Measurements from ENCODE around the gene WASHC4.
"Not testable (repeated sequence)": the region's sequence is repeated elsewhere in the genome, so short reads cannot be mapped to it uniquely, and the experiment has no call there.

WASHC4 gene

DNA sequence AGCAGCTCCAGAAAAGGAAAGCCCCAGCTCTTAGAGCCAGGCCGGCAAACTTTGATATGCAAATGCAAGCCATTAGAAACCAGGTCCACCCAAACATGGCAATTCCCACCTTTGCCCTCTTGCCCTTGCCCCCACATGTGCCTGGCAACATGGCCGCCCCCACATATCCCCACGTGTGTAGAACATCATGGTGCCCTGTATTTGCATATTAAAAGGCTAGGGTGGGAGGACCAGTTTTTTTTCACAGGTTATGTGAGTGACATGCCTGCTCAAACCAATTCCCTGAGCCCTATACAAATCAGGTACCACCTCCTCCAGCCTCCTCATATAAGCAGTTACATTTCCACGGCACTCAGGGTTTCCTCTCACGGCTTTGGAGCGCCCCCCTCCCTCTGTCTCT is 17.2 kb upstream of the WASHC4 start:
- no peak for DNase-seq

DNA sequence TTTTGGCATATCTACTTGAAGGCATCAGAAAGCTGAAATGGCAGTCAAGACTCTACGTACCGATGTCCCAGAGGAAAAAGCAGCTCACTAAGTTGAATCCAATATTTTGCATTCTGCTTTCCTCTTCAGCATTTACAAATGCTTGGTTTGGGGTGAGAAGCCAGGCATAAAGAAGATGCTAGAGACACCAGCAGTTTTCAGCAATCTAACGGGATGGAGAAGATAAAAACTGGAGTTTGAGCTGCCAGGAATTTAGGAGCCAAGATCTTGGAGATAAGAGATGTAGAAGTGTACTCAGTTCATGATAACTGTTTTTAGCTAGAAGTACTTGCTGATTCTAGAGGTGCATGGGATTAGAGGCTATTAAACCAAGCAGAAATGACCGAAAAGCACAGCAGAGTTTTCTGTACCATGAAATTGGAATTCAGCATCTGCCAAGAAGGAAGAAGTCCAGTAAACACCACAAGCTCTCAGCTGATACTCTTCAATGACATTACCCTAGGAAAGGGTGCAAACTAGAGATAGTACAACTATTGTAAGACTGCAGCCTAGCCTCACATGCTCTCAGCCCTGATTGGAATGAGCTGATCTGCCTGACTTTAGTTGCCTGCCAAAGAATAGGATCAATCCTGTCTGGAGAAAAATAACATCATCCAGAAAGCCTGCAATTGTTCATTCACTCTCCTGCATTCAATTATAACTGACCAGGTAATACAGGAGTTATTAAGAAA is 15.9 kb upstream of the WASHC4 start:
- no peak for DNase-seq

DNA sequence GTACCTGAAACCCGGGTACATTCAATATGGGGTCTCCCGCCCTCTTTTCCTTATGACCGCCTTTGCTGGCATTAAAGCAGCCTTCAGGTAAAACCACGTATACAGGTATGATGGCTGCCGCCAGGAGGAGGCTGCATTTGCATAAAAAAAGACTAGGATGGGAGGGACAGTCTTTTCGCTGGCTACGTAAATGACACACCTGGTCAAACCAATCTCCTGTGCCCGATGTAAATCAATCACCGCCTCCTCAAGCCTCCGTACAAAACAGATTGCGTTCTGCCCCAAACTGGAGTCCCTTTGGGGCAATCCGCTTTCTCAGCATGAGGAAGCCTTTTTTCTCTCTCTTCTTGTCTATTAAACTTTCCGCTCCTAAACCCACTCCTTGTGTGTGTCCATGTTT is 15.2 kb upstream of the WASHC4 start:
- no peak for DNase-seq

DNA sequence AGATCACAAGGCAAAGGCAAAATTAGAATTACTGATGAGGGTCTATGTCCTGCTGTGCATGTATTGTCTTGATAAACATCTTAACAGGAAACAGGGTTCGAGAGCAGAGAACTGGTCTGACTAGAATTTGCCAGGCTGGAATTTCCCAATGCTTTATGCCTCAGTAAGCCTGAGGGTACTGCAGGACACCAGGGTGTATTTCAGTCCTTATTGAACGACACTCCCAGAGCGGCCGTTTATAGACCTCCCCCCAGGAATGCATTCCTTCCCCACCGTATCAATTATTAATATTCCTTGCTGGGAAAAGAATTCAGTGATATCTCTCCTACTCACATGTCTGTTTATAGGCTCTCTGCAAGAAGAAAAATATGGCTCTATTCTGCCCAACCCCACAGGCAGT is 12.2 kb upstream of the WASHC4 start:
- not testable (repeated sequence) for DNase-seq

DNA sequence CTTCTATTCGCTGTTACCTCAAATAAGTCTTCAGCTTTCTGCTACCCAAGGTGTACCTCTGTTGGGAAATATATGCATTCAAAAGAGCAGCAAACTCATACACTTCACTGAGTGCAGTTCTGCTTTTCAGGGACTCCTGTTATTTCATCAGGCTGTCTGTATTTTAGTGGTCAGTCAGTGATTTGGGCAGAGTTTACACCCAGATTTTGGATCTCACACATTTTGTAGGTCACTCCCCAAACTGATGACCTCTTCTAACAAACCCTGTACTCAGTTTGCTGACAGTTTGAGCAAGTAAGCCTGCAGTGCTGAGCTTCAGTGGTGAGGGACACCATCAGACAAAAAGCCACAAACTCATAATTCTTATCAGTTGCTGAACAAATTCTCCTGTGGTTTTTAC is 8.2 kb upstream of the WASHC4 start:
- no peak for DNase-seq

DNA sequence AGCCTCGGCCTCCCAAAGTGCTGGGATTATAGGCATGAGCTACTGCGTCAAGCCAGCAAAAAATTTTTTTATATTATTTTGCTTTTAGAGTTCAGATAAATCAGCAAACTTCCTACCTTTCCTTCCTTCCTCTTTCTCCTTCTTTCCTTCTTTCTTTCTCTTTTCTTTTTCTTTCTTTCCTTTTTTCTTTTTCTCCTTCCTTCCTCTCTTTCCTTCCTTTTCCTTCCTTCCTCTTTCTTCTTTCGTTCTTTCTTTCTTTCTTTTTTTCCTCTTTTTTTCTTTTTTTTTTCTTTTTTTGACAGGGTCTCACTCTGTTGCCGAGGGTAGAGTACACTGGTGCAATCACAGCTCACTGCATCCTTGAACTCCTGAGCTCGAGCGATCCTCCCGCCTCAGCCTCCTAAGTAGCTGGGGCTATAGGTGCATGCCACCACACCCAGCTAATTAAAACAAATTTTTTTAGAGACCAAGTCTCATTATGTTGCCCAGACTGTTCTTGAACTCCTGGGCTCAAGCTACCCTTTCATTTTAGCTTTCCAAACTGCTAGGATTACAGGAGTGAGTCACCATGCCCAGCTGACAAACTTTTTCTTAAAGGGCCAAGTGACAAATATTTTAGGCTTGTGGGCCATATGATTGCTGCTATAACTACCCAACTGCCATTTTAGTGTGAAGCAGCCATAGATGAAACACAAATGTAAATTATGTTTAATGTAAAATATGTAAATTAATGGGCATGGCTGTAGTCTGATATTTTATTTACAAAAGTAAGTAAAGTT is 7.1 kb upstream of the WASHC4 start:
- no peak for DNase-seq

DNA sequence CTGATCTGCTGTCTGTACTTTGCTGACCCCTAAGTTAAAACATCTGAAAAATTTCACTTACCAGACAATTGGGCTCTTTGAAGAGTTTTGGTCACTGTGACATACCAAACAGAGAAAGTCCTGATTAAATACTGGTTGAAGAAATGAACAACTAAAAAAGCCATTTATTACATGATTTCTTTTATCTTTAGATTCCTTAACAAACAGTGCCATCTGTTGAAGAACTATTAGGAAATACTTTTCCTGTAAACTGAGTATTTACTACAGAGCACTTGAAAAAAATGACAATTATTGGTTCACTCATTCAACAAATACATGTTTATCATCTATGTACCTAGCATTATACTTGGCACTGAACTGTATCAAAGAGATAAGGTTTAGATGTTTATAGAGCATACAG is 6.5 kb upstream of the WASHC4 start:
- no peak for DNase-seq

DNA sequence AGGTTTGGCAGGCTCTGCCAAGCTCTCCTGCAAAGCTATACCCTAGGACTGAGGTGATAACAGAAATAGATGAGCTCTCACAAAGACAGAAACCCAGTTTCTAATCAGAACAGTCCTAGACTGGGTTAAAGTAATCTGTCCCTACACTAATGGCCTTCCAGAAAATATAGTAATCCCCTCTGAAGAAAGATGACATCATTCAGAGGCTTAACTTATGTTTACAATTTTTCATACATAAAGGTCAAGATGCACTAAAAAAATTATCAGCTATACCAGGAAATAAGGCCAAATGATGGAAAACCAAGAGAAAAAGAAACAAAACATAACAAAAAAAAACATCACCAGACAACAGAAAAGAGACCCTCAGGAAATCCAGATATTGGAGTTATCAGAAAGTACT is 4.9 kb upstream of the WASHC4 start:
- no peak for DNase-seq

DNA sequence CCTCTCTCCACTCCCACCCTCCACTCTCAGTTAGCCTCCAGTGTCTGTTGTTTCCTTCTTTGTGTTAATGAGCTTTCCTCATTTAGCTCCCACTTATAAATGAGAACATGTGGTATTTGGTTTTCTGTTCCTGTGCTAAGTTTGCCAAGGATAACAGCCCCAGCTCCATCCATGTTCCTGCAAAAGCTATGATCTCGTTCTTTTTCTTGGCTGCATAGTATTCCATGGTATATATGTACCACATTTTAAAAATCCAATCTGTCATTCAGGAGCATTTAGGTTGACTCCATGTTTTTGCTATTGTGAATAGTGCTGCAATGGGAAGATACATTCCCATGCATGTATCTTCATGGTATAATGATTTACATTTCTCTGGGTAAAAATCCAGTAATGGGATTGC is 2.8 kb upstream of the WASHC4 start:
- DNase-seq = no peak

DNA sequence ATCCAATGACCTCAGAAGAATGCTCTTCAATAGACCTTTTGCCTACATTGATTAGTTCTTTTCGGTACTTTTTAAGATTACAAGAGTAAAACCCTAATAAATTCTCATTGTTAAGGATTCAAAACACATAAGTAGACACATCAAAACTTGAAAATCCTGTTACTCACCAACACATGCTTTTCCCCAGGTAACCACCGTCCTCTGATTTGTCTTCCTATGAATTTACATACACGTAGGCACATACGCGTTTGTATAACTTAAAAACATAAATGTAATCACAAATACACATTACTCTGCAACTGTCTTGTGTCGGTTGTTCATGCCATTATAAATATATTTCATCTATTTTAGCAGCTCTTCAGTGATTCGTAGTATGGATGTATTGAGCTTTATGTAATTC is 910 bp upstream of the WASHC4 start:
- no peak for DNase-seq

DNA sequence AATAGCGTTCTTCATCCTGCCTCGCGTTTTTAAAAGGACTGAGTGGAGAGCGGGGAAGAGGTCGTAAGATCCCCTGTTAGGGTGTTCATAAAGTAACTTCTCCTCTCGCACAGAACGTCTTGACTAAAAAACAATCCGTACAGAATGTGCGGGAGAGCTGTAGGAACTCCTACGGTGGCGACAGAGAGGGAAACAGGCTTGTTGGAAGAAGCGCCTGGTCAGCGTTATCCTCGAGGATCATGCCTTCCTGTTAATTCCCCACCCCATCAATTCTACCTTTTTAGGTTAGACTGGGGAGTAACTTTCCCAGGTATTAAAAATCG is 399 bp upstream of the WASHC4 start:
- peak in 5 of 51 donors; percentile 53 to 80 (median 70) for DNase-seq

DNA sequence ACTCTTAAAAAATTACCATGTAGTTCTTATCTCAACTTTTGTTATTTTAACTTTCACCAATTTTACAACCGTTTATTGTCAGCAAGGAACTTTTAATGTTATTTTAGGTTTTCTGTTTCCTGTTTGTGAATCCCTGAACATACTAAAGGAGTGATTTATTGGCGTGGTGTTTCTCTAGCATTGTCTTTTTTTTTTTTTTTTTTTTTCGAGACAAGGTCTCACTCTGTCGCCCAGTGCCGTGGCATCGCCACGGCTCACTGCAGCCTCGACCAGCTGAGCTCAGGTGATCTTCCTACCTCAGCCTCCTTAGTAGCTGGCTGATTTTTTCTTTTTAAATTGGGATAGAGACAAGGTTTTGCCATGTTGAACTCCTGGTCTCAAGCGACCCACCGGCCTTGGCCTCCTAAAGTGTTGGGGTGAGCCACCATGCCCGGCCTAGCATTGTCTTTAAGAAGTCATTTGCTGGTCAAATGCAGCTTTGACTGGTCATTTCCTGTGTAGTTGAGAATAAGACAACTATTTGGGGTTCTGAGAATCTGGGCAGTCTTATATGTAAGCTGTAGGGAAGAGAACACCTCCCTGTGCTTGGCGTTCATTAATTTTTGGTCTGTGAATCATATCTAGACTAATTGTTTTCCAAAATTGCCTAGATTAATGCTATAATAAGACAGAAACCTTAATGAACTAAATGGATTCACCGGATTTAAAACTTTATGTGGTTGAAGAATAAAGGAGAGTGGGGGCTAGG is 2.1 kb downstream of the WASHC4 start:
- DNase-seq = no peak

DNA sequence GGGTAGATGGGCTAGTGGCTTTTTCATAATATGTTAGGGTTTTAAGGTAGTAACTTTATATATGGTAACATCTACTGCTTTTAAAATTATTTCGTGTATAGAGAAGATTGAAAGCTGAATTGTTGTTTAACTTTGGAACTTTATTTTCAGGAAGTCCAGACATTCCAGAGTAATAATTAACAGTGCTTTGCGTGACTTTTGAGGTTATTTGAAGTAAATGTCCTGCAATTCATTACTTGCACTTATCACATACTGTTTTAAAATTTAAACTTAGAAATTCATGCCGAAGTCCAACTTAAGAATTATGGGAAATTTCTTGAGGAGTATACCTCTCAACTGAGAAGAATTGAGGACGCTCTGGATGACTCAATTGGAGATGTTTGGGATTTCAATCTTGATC is 3.3 kb downstream of the WASHC4 start:
- no peak for DNase-seq

DNA sequence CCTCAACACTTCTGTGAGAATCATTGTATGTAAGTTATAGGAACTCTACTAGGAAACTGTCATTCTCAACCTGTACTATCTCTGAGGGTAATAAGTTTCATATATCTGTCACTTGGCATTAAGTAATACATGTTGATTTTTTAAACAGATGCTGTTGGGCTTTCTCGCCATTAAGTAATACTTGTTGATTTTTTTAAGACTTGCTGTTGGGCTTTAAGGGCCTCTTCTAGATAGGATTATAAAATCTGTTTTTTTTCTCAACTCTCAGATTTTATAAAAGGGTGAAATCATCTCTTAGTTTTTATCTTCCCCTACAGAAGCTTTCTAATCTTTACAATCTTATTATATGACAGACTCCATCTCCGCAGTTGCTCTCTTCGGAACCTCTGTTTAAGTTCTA is 5.6 kb downstream of the WASHC4 start:
- no peak for DNase-seq

DNA sequence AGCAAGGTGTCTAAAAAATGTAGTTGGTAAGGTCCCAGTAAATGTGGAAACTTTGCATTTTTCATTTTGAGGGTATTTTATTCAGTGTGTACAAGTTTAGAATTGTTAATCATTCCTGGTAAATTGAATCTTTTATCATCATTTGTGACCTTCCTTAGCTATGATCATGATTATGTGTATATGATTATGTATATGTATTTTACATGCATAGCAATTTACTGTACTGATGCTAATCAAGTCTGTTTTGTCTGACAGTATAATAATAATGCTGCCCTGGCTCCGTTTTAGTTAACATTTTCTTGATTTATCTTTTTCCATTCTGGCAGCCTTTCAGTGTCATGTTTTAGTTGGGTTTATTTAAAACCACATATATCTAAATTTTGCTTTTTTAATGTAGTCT is 9.4 kb downstream of the WASHC4 start:
- DNase-seq = no peak

DNA sequence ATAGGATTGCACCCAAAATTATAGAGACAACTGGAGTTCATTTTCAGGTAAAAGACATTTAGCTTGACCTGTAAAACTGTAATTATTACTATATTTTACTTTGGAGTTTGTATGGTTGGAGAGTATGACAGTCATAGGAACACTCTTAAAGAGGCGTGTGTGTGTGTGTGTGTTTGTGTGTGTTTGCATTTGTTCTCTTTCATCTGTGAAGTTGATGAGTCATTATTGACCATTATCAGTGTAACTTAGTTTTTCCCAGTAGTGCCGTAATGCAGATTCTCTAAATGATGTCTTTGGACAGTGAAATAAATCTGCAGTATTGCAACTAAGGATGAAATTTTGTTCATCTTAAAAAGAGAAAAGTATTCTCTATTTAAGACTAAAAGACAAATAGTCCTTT is 13.0 kb downstream of the WASHC4 start:
- no peak for DNase-seq

DNA sequence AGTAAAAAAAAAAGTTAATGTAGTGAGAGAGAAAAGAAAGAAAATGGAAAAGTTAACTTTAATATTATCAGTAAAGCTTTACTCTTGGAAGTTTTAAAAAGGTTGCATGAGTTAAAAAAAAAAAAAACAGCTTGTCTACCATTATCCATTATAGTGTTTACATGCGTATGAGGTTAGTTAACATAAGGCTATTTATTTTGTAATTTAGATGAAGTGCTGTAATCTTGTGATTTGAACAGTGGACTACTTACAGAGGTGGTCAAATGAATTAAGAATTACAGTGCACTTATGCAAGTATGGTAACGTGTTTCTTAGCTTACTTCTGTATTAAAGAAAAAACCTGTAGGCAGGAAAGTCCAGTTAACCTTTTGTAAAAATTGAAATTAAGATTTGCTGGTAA is 30.7 kb downstream of the WASHC4 start:
- DNase-seq = no peak

DNA sequence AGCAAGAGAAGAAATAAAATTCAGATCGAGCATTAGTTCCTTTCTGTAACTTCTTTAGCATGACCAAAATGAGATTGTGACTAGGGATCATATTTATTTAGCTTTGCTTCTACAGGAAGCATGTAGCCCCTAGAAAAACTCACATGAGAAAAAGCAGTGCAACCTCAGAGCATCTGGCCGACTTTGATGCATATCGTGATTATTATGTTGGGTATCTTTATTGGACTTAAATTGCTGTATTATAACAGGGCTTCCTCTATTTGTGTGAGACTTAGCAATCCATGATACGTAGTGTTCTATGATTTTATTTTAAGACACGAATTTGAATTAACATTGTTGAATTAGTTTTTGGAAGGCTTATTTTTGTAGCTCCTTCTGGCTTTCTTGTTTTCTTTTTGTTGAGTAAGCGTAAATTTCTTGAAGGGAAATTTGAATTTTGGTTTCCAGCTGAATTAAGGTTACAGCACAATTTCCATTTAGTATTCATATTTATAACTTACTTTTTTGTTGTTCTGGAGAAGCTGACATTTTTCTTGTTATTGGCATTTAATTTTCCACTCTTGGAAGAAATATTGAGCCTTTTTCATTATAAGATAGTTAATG is 33.9 kb downstream of the WASHC4 start:
- peak in 1 of 51 donors; percentile 21 for DNase-seq

DNA sequence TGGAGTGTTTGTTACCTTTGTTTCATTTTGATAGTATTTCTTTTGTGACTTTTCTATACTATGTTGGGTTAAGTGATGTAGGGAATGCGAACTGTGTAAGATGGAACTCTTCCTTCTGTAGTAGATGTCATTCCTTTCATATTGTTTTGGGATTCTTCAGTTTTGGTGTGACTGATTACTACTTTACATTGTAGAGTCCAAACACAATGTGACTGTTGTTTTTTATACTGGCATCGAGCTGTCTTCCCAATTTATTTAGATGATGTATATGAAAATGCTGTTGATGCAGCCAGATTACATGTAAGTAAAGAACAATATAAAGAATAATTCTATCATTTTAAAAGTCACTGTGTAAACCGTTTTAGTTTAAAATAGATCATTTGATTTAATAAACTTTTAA is 34.7 kb downstream of the WASHC4 start:
- DNase-seq = no peak

DNA sequence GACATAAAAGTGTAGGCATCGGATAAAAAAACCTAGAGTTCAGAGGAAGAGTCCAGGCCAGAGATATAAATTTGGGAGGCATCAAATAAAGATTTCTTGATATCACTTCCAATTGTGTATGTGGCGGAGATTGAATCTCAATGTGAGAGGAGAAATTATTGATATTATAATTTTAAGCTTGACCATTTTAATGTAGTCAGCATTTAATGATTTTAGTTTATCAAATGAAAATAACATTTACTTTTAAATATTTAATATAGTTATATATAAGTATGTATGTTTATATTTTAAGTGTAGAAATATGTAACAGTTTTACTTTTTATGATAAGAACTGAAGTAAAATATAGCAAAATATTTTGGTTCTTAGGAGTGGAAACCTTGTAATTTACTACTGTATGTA is 48.7 kb downstream of the WASHC4 start:
- DNase-seq = no peak

DNA sequence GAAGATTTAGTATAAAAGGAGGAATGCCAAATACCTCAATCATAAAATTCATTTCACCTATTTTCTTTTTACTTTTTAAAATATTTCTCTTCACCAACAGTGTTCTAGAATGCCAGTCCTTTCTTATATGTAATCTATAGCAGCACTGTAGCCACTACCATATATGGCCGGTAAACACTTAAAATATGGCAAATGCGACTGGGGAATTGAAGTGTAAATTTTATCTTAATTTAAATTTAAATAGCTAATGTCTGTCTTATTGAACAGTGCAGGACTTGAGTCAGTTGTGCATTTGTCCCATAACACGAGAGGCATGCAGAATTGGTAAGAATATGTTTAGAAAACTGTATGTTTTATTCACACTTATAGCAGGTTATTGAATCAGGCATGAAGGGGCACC is 50.1 kb downstream of the WASHC4 start:
- DNase-seq = no peak

DNA sequence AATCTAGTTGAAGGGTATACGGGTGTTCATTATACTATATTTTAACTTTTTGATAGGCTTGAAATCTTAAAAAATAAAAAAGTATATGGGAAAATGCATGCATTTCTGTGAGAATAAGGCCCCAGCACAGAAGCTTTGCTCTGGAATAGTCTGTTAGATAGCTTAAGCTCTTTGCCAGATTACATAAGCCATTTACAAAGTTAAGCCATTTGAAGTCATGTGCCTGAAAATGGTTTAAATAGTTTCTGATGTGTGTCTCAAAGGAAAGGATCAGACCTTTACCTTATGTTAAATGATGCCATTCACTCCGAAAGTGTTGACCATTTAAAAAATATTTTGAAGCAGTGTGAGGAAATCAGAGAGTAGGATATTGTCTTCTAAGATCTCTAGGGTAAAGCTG is 51.3 kb downstream of the WASHC4 start:
- no peak for DNase-seq
